HEK293 (cell line): ENCODE measurements around the gene FASN.

Experiments
- BCL11B ChIP-seq: fragments of 450-650 bp; formaldehyde crosslinking; IDR thresholded peaks from 2 replicates; pipeline ENCODE4 v1.5.1; 2016; ENCODE audit warnings: low read depth, missing biosample characterization, missing genetic modification characterization
- KLF8 ChIP-seq: fragments of 450-650 bp; formaldehyde crosslinking; IDR thresholded peaks from 2 replicates; pipeline ENCODE4 v1.5.1; 2016; ENCODE audit warnings: missing biosample characterization, missing genetic modification characterization
- RBAK ChIP-seq: fragments of 450-650 bp; formaldehyde crosslinking; IDR thresholded peaks from 2 replicates; pipeline ENCODE4 v1.5.1; 2016; ENCODE audit warnings: missing biosample characterization, missing genetic modification characterization
- SP2 ChIP-seq: fragments of 450-650 bp; formaldehyde crosslinking; IDR thresholded peaks from 2 replicates; pipeline ENCODE4 v1.5.1; 2016; ENCODE audit warnings: missing biosample characterization, missing genetic modification characterization
- ZBTB7A ChIP-seq: fragments of 450-650 bp; formaldehyde crosslinking; IDR thresholded peaks from 2 replicates; pipeline ENCODE4 v1.5.1; 2016; ENCODE audit warnings: low read depth, missing biosample characterization, missing genetic modification characterization
- ZNF175 ChIP-seq: fragments of 450-650 bp; formaldehyde crosslinking; IDR thresholded peaks from 2 replicates; pipeline ENCODE4 v1.5.1; 2016; ENCODE audit warnings: missing biosample characterization, missing genetic modification characterization
- ZNF184 ChIP-seq: fragments of 450-650 bp; IDR thresholded peaks from 2 replicates; pipeline ENCODE4 v1.5.1; 2018; ENCODE audit warnings: missing biosample characterization, mild to moderate bottlenecking, missing genetic modification characterization
- ZNF624 ChIP-seq: fragments of 450-650 bp; formaldehyde crosslinking; IDR thresholded peaks from 2 replicates; pipeline ENCODE4 v1.5.1; 2017; ENCODE audit warnings: missing biosample characterization, missing genetic modification characterization
- TF ChIP-seq, protein P1 (sequence below): fragments of 450-650 bp; formaldehyde crosslinking; IDR thresholded peaks from 2 replicates; pipeline ENCODE4 v1.5.1; 2016; ENCODE audit warnings: missing biosample characterization, missing genetic modification characterization, low read depth
- TF ChIP-seq, protein P2 (sequence below): fragments of 450-650 bp; formaldehyde crosslinking; IDR thresholded peaks from 2 replicates; pipeline ENCODE4 v1.5.1; 2016; ENCODE audit warnings: missing biosample characterization, missing genetic modification characterization
- TF ChIP-seq, protein P3 (sequence below): fragments of 450-650 bp; formaldehyde crosslinking; IDR thresholded peaks from 2 replicates; pipeline ENCODE4 v1.5.1; 2016; ENCODE audit warnings: missing biosample characterization, missing genetic modification characterization
- TF ChIP-seq, protein P4 (sequence below): fragments of 450-650 bp; formaldehyde crosslinking; IDR thresholded peaks from 2 replicates; pipeline ENCODE4 v1.5.1; 2017; ENCODE audit warnings: missing biosample characterization, missing genetic modification characterization
- TF ChIP-seq, protein P5 (sequence below): fragments of 450-650 bp; formaldehyde crosslinking; IDR thresholded peaks from 2 replicates; pipeline ENCODE4 v1.5.1; 2016; ENCODE audit warnings: missing biosample characterization, missing genetic modification characterization

DNA sequence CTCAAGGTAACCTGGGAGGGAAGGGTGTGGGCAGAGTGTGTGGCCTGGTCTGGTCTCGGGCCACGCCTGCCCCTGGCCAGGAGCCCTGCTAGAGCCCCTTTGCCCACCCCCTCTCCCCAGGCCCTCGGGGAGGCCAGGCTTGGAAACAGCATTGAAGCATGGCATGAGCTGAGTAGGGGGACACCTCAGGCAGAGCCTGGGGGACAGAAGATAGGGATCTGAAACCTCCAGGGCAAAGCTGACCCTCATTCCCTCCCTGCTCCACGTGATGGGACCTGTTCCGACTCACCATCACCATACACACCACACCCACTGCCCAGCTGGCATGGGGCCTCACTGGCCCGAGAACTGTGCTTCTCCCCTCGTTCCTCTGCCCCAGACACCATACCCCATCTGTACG, 48.9 kb downstream of the FASN start:
- no peak for TF ChIP-seq RBAK (tag by site-specific recombination)
- TF ChIP-seq, protein P1, sequence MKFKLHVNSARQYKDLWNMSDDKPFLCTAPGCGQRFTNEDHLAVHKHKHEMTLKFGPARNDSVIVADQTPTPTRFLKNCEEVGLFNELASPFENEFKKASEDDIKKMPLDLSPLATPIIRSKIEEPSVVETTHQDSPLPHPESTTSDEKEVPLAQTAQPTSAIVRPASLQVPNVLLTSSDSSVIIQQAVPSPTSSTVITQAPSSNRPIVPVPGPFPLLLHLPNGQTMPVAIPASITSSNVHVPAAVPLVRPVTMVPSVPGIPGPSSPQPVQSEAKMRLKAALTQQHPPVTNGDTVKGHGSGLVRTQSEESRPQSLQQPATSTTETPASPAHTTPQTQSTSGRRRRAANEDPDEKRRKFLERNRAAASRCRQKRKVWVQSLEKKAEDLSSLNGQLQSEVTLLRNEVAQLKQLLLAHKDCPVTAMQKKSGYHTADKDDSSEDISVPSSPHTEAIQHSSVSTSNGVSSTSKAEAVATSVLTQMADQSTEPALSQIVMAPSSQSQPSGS (tag by site-specific recombination), result no peak
- TF ChIP-seq ZBTB7A (tag by site-specific recombination), result no peak
- TF ChIP-seq BCL11B, result no peak
- TF ChIP-seq, protein P2, sequence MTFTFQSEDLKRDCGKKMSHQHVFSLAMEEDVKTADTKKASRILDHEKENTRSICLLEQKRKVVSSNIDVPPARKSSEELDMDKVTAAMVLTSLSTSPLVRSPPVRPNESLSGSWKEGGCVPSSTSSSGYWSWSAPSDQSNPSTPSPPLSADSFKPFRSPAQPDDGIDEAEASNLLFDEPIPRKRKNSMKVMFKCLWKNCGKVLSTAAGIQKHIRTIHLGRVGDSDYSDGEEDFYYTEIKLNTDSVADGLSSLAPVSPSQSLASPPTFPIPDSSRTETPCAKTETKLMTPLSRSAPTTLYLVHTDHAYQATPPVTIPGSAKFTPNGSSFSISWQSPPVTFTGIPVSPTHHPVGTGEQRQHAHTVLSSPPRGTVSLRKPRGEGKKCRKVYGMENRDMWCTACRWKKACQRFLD (tag by site-specific recombination), result no peak
- TF ChIP-seq, protein P3, sequence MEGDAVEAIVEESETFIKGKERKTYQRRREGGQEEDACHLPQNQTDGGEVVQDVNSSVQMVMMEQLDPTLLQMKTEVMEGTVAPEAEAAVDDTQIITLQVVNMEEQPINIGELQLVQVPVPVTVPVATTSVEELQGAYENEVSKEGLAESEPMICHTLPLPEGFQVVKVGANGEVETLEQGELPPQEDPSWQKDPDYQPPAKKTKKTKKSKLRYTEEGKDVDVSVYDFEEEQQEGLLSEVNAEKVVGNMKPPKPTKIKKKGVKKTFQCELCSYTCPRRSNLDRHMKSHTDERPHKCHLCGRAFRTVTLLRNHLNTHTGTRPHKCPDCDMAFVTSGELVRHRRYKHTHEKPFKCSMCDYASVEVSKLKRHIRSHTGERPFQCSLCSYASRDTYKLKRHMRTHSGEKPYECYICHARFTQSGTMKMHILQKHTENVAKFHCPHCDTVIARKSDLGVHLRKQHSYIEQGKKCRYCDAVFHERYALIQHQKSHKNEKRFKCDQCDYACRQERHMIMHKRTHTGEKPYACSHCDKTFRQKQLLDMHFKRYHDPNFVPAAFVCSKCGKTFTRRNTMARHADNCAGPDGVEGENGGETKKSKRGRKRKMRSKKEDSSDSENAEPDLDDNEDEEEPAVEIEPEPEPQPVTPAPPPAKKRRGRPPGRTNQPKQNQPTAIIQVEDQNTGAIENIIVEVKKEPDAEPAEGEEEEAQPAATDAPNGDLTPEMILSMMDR (tag by site-specific recombination), result no peak
- TF ChIP-seq, protein P4, sequence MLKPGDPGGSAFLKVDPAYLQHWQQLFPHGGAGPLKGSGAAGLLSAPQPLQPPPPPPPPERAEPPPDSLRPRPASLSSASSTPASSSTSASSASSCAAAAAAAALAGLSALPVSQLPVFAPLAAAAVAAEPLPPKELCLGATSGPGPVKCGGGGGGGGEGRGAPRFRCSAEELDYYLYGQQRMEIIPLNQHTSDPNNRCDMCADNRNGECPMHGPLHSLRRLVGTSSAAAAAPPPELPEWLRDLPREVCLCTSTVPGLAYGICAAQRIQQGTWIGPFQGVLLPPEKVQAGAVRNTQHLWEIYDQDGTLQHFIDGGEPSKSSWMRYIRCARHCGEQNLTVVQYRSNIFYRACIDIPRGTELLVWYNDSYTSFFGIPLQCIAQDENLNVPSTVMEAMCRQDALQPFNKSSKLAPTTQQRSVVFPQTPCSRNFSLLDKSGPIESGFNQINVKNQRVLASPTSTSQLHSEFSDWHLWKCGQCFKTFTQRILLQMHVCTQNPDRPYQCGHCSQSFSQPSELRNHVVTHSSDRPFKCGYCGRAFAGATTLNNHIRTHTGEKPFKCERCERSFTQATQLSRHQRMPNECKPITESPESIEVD, result no peak
- no peak for TF ChIP-seq ZNF175 (tag by site-specific recombination)
- no peak for TF ChIP-seq ZNF624 (tag by site-specific recombination)
- TF ChIP-seq, protein P5, sequence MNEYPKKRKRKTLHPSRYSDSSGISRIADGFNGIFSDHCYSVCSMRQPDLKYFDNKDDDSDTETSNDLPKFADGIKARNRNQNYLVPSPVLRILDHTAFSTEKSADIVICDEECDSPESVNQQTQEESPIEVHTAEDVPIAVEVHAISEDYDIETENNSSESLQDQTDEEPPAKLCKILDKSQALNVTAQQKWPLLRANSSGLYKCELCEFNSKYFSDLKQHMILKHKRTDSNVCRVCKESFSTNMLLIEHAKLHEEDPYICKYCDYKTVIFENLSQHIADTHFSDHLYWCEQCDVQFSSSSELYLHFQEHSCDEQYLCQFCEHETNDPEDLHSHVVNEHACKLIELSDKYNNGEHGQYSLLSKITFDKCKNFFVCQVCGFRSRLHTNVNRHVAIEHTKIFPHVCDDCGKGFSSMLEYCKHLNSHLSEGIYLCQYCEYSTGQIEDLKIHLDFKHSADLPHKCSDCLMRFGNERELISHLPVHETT (tag by site-specific recombination), result no peak
- no peak for TF ChIP-seq SP2 (tag by site-specific recombination)
- no peak for TF ChIP-seq KLF8 (tag by site-specific recombination)
- no peak for TF ChIP-seq ZNF184 (tag by site-specific recombination)
